Right cardiac atrium (tissue), 5 donors: ENCODE measurements around the gene UPK3B. TPM values are rescaled to one million over a fixed set of nuclear protein-coding genes. Genes with fewer than 3 reads are reported as not detected.
"Not testable (repeated sequence)": the region's sequence is repeated elsewhere in the genome, so short reads cannot be mapped to it uniquely, and the experiment has no call there.

Experiments used
- ATAC-seq, 2 donors: fragments of 200-7000 bp; cut with Tn5 transposase; one replicate each; pipeline versions ENCODE4 v1.8.0 to v1.9.1; 2020; ENCODE audit warnings: moderate library complexity in 2 of 2, mild to moderate bottlenecking in 1 of 2
- DNase-seq, 3 donors: peaks; one replicate each; pipeline ENCODE4 v3.0.0-alpha.2; 2020
- H3K27ac ChIP-seq: one replicate; pipeline ENCODE4 v1.5.1; 2013; ENCODE audit warnings: mild to moderate bottlenecking, low read length, control low read depth, moderate library complexity
- H3K27me3 ChIP-seq: one replicate; pipeline ENCODE4 v1.6.1; 2013; ENCODE audit not compliant: control insufficient read depth, insufficient read depth
- H3K4me1 ChIP-seq: one replicate; pipeline ENCODE4 v1.6.1; 2013; ENCODE audit warnings: low read length; ENCODE audit not compliant: control insufficient read depth, insufficient read depth
- H3K4me3 ChIP-seq: one replicate; pipeline ENCODE4 v1.5.1; 2013; ENCODE audit warnings: low read length, control low read depth
- H3K9me3 ChIP-seq: one replicate; pipeline ENCODE4 v1.6.1; 2013; ENCODE audit warnings: low read length; ENCODE audit not compliant: control insufficient read depth
- WGBS: extraction: QIAGEN DNeasy Blood & Tissue Kit; methylation state at CpG from one replicate; pipeline ENCODE4 v1.1.7; 2013; 5-methylcytosine and 5-hydroxymethylcytosine counted together
- intact Hi-C, 4 donors: fragments of 100-400 bp; cut with DNase I; formaldehyde crosslinking; loops; one replicate each; pipeline versions ENCODE4 v1.11.0 to v1.14.0; 2022 to 2023
- polyA plus RNA-seq: library from polyadenylated mRNA; stranded (reverse); fragments of 200-250 nt; gene quantifications from one replicate; pipeline ENCODE4 v1.2.3, GENCODE V29; 2013
- total RNA-seq, 4 donors: library from RNA; stranded (reverse); fragmentation: NEBNext Ultra II Directional; extraction: Animal tissue kit (Norgen Biotek cat#: 25700); gene quantifications; one replicate each; pipeline ENCODE4 v1.2.1, GENCODE V29; 2021
- donor health status: healthy with polysubstance abuse.
- donor health status: DM: no; HTN: yes; CAD: no.
- donor health status: DM: no; HTN: no; CAD: no.
- donor health status: DM: no; HTN: yes; CAD: no; lungs with severe emphysema.
- donor health status: DM: yes; HTN: yes; CAD: no.

UPK3B gene
- total and polyA plus RNA-seq, 5 donors: 0.23 to 3.5 (median 1.0) TPM

- intact Hi-C loops, H3K4me3 ChIP-seq, H3K9me3 ChIP-seq, ATAC-seq, H3K27me3 ChIP-seq, DNase-seq, H3K27ac ChIP-seq, H3K4me1 ChIP-seq: not testable (repeated sequence)
- WGBS: 92% methylated on average over 22 of the region's 24 CpGs
These were observed 33.4 kb upstream of the UPK3B start for GRCh38 chr7:76476742-76477474.

GRCh38 chr7:76479628-76480027 lies 30.7 kb upstream of the UPK3B start:
- DNase-seq, H3K4me3 ChIP-seq, H3K27me3 ChIP-seq, H3K9me3 ChIP-seq, intact Hi-C loops, ATAC-seq, H3K27ac ChIP-seq, H3K4me1 ChIP-seq: not testable (repeated sequence)
- WGBS: 88% methylated on average over 10 of the region's 11 CpGs

GRCh38 chr7:76480403-76481253 lies 29.7 kb upstream of the UPK3B start:
- H3K27me3 ChIP-seq, DNase-seq, H3K4me3 ChIP-seq, H3K4me1 ChIP-seq, ATAC-seq, H3K9me3 ChIP-seq, intact Hi-C loops, H3K27ac ChIP-seq: not testable (repeated sequence)
- WGBS: 90% methylated on average over 27 of the region's 29 CpGs

GRCh38 chr7:76482660-76483059 lies 27.7 kb upstream of the UPK3B start:
- 96% methylated on average over 24 of the region's 24 CpGs for WGBS

GRCh38 chr7:76483081-76483480 lies 27.3 kb upstream of the UPK3B start:
- H3K4me3 ChIP-seq, intact Hi-C loops, H3K9me3 ChIP-seq, ATAC-seq, H3K27ac ChIP-seq, H3K4me1 ChIP-seq, H3K27me3 ChIP-seq: not testable (repeated sequence)
- DNase-seq: peak in 1 of 3 donors; percentile 14
- 94% methylated on average over 17 of the region's 17 CpGs for WGBS

More at GRCh38 chr7:76482660-76483059, 27.7 kb upstream of the UPK3B start:
- H3K27me3 ChIP-seq, H3K4me3 ChIP-seq, H3K9me3 ChIP-seq, intact Hi-C loops, H3K4me1 ChIP-seq, ATAC-seq, H3K27ac ChIP-seq: not testable (repeated sequence)
- peak in 1 of 3 donors; percentile 40 for DNase-seq

- 78% methylated on average over 7 of the region's 12 CpGs for WGBS
- H3K27me3 ChIP-seq, intact Hi-C loops, H3K27ac ChIP-seq, ATAC-seq, H3K4me3 ChIP-seq, H3K4me1 ChIP-seq, H3K9me3 ChIP-seq: not testable (repeated sequence)
- DNase-seq: peak in 1 of 3 donors; percentile 49
These were observed 25.9 kb upstream of the UPK3B start for GRCh38 chr7:76484456-76484855.

- H3K27ac ChIP-seq, H3K9me3 ChIP-seq, H3K27me3 ChIP-seq, intact Hi-C loops, H3K4me3 ChIP-seq, H3K4me1 ChIP-seq: not testable (repeated sequence)
- peak in 1 of 3 donors; percentile 9 for DNase-seq
- 44% methylated on average over 5 of the region's 20 CpGs for WGBS
- ATAC-seq: peak; percentile 67 to 68
These were observed 24.3 kb upstream of the UPK3B start for GRCh38 chr7:76485822-76486610.

- peak in 1 of 2 donors; percentile 55 for ATAC-seq
- intact Hi-C loops: not testable (repeated sequence)
- 41% methylated on average over 2 of the region's 5 CpGs for WGBS
These were observed 23.7 kb upstream of the UPK3B start for GRCh38 chr7:76486618-76487017.

GRCh38 chr7:76487969-76488368 lies 22.4 kb upstream of the UPK3B start:
- WGBS: 78% methylated on average over 6 of the region's 13 CpGs
- H3K9me3 ChIP-seq, ATAC-seq, H3K27me3 ChIP-seq, intact Hi-C loops, H3K4me1 ChIP-seq, H3K27ac ChIP-seq, H3K4me3 ChIP-seq: not testable (repeated sequence)
- peak in 2 of 3 donors; percentile 41 to 61 for DNase-seq

More at GRCh38 chr7:76486618-76487017, 23.7 kb upstream of the UPK3B start:
- peak in 1 of 3 donors; percentile 7 for DNase-seq
- H3K27ac ChIP-seq, H3K27me3 ChIP-seq, H3K4me1 ChIP-seq, H3K4me3 ChIP-seq, H3K9me3 ChIP-seq: not testable (repeated sequence)

GRCh38 chr7:76492139-76492538 lies 18.2 kb upstream of the UPK3B start:
- not testable (repeated sequence) for H3K4me3 ChIP-seq, ATAC-seq
- WGBS: 99% methylated on average over 4 of the region's 10 CpGs

More at GRCh38 chr7:76492139-76492538, 18.2 kb upstream of the UPK3B start:
- peak in 1 of 3 donors; percentile 22 for DNase-seq
- H3K27me3 ChIP-seq, H3K4me1 ChIP-seq, intact Hi-C loops, H3K27ac ChIP-seq, H3K9me3 ChIP-seq: not testable (repeated sequence)
